ENCODE results near the gene LMNTD1. TPM values are rescaled to one million over a fixed set of nuclear protein-coding genes. Genes with fewer than 3 reads are reported as not detected.

The LMNTD1 gene
- total and polyA plus RNA-seq, 2 experiments from 2014 or later = 0.87 TPM; not detected in 1

DNA sequence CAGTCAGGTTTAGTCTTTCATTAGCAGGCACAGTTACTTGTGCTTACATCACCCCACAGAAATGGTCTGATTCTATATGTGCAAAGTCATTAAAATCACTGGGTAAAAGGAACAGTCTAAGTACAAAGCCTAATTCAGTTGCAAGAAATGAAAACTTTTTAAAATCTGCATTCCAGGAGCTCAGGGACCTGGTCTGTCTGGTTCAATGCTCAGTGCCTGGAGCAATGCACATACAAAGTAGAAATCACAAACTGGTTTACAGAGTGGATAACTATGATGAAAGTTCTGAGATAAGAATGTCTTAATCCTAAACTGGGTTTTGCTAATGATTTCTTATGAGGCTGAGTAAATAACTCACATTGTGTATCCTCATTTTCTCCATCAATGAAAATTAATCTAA is 28.7 kb downstream of the LMNTD1 start:
- H3K27ac ChIP-seq = peak overlapping the region; percentile 16
- peak overlapping the region; percentile 14 for H3K4me2 ChIP-seq
- peaks cover 9% of the 10 kb centered on the region for H3K4me1 ChIP-seq (ENCODE audit: insufficient read depth)
- H3K9me2 ChIP-seq (replicated peaks; ENCODE audit: insufficient read depth) = no peaks in the 10 kb centered on the region
- H3K36me3 ChIP-seq (replicated peaks; ENCODE audit: insufficient read depth, low read depth) = no peaks in the 10 kb centered on the region
- DNase-seq (ENCODE audit: low spot score) = no peak
- no peaks in the 10 kb centered on the region for H3K79me2 ChIP-seq
- H3K27me3 ChIP-seq = no peaks in the 10 kb centered on the region
- no peaks in the 10 kb centered on the region for H4K20me1 ChIP-seq (ENCODE audit: insufficient read depth, poor library complexity, severe bottlenecking)
- H3K4me3 ChIP-seq = no peak overlapping the region
- no peaks in the 10 kb centered on the region for H3K9me3 ChIP-seq (ENCODE audit: low read depth)
- no peak overlapping the region for H2AFZ ChIP-seq
- TF ChIP-seq EZH2 (IDR thresholded peaks at IDR 0.05; ENCODE audit: borderline replicate concordance) = no peak
- no peak for TF ChIP-seq EZH2phosphoT487 (IDR thresholded peaks at IDR 0.05; ENCODE audit: low read depth, severe bottlenecking, unreplicated experiment)
- TF ChIP-seq, protein P1, sequence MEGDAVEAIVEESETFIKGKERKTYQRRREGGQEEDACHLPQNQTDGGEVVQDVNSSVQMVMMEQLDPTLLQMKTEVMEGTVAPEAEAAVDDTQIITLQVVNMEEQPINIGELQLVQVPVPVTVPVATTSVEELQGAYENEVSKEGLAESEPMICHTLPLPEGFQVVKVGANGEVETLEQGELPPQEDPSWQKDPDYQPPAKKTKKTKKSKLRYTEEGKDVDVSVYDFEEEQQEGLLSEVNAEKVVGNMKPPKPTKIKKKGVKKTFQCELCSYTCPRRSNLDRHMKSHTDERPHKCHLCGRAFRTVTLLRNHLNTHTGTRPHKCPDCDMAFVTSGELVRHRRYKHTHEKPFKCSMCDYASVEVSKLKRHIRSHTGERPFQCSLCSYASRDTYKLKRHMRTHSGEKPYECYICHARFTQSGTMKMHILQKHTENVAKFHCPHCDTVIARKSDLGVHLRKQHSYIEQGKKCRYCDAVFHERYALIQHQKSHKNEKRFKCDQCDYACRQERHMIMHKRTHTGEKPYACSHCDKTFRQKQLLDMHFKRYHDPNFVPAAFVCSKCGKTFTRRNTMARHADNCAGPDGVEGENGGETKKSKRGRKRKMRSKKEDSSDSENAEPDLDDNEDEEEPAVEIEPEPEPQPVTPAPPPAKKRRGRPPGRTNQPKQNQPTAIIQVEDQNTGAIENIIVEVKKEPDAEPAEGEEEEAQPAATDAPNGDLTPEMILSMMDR (IDR thresholded peaks at IDR 0.05; ENCODE audit: poor library complexity) = no peak

DNA sequence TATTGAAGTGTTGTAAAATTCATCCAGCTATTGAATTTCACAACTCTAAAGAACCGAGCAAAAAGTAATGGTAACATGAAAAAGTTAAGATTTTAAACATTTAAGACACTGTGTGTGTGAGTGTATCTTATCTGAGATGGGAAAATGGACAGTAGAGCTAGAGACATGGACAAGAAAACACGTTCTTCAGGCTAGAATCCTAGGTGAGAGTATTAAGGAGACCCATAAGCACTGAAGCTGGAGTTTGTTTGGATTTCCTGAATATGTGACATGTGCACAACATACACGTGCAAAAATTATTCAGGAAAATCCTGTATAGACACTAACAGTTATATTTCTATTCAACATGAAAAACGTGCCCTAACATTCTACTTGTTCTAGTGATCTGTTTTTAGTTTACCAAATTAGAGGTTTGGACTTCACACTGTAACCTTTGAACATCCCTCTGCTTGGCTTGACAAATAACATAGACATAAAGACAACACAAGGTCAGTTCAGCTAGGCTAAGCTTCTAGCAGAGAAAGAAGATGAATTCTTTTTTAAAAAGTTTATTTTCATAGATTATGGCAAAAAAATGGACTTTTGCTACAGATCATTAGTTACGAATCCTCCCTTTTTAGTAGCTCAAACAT is 31.3 kb downstream of the LMNTD1 start:
- Histone ChIP-seq H3K9me2 (replicated peaks; ENCODE audit: insufficient read depth) (no peaks in the 10 kb centered on the region), H3K9me3 (ENCODE audit: low read depth) (no peaks in the 10 kb centered on the region), H3K4me1 (ENCODE audit: insufficient read depth) (peaks cover 9% of the 10 kb centered on the region), H3K36me3 (replicated peaks; ENCODE audit: insufficient read depth, low read depth) (no peaks in the 10 kb centered on the region), H4K20me1 (ENCODE audit: insufficient read depth, poor library complexity, severe bottlenecking) (no peaks in the 10 kb centered on the region), H3K27ac (no peak overlapping the region), H3K4me3 (no peak overlapping the region), H3K27me3 (no peaks in the 10 kb centered on the region), H2AFZ (no peak overlapping the region), H3K4me2 (no peak overlapping the region), H3K79me2 (no peaks in the 10 kb centered on the region)
- no peak for TF ChIP-seq EZH2 (IDR thresholded peaks at IDR 0.05; ENCODE audit: borderline replicate concordance)
- TF ChIP-seq, protein P1 (IDR thresholded peaks at IDR 0.05; ENCODE audit: poor library complexity) = no peak
- no peak for TF ChIP-seq EZH2phosphoT487 (IDR thresholded peaks at IDR 0.05; ENCODE audit: low read depth, severe bottlenecking, unreplicated experiment)
- WGBS (ENCODE audit: low lambda C conversion rate, missing lambda C conversion rate) = 70% methylated on average over 5 of the region's 5 CpGs
- DNase-seq (ENCODE audit: low spot score) = no peak

DNA sequence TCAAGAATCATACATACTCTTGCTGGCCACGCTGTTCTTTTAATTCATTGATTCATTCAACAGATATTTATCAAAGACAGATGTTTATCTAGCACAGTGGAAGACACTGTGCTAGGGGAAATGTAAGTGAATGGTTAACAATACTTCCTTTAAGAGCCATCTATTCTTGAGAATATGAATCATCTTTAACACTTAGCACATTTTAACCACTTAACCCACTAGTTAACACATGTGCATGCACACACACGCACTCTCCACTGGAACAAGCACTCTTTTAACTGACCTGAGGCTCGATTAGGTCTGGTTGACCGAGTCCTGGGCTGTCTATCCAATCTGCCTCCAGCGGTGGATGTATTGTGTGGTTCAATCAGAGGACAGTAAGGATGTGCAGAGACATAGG is 34.6 kb downstream of the LMNTD1 start:
- WGBS (ENCODE audit: low lambda C conversion rate, missing lambda C conversion rate) = 79% methylated on average over 5 of the region's 5 CpGs
- Histone ChIP-seq H3K27me3 (no peaks in the 10 kb centered on the region), H4K20me1 (ENCODE audit: insufficient read depth, poor library complexity, severe bottlenecking) (no peaks in the 10 kb centered on the region), H2AFZ (no peak overlapping the region), H3K4me1 (ENCODE audit: insufficient read depth) (no peaks in the 10 kb centered on the region), H3K9me2 (replicated peaks; ENCODE audit: insufficient read depth) (no peaks in the 10 kb centered on the region), H3K9me3 (ENCODE audit: low read depth) (no peaks in the 10 kb centered on the region), H3K79me2 (no peaks in the 10 kb centered on the region), H3K4me3 (no peak overlapping the region), H3K4me2 (no peak overlapping the region), H3K27ac (no peak overlapping the region), H3K36me3 (replicated peaks; ENCODE audit: insufficient read depth, low read depth) (no peaks in the 10 kb centered on the region)
- TF ChIP-seq EZH2phosphoT487 (IDR thresholded peaks at IDR 0.05; ENCODE audit: low read depth, severe bottlenecking, unreplicated experiment) (no peak), EZH2 (IDR thresholded peaks at IDR 0.05; ENCODE audit: borderline replicate concordance) (no peak)
- TF ChIP-seq, protein P1 (IDR thresholded peaks at IDR 0.05; ENCODE audit: poor library complexity) = no peak
- no peak for DNase-seq (ENCODE audit: low spot score)

All from hepatocyte (in vitro differentiated cells).